ENCODE measurements around the gene NEK6. TPM values are rescaled to one million over a fixed set of nuclear protein-coding genes. Genes with fewer than 3 reads are reported as not detected.
A peak's percentile ranks its signal among the peaks of the same experiment; 100 is the strongest.

The NEK6 gene
- total RNA-seq, 1 experiment from 2014 or later = 28.4 TPM

DNA sequence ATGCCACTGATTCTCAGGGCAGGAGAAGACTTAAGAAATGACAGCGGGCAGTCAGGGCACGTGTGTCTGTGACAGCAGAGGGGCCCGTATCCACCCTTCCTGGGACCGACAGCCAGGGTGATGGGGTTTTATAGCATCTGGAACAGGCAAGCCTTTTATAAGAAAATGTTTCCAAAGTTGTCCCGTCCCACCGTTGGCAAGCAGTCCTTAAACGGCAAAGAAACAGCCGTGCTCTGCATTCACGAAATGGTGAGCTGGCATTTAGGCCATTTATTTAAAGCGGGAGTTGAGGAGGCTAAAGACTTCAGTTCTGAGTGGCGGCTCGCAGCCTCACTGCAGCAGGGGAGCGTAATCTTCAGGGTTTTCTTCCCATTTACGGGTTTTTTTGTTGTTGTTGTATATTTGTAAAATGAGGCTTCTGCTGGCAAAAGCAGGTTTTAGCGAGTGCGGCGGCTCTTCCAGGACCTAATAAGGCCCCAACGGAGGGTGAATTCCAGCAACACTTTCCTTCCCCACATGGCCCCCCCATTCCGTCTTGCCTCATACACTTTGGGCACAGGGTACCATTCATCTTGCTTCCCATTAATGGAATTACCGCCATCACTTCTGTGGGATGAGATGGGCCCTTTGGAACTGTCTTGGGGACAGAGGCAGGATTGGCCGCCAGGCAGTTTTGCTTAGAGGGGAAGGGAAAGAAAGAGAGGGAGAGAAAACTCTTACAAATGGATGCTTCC, 15.8 kb downstream of the NEK6 start:
- no peak overlapping the region for H3K4me3 ChIP-seq
- H3K27me3 ChIP-seq = no peaks in the 10 kb centered on the region
- no peaks in the 10 kb centered on the region for H3K4me1 ChIP-seq
- no peak for DNase-seq
- H3K27ac ChIP-seq = no peak overlapping the region
- peaks cover 7% of the 10 kb centered on the region for H3K36me3 ChIP-seq
- no peaks in the 10 kb centered on the region for H3K9me3 ChIP-seq (replicated peaks)

DNA sequence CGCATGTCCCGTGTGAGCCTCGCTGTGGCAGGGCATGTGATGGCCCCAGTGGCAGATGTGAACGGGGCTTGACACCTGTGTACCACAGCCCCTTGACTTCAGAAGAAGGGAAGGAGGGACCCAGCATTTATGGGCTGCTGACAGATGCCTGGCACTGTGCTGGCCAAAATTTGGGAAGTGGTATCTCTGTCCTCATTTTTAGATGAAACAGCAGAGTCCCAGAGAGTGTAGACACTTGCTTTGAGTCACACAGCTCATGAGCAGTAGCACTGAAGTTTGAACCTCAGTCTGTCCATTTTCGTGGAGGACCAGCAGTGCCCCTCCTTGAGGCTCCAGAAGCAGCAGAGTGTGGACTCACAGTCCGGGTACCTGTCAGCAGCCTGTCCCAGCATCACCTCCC, 16.5 kb downstream of the NEK6 start:
- H3K36me3 ChIP-seq = peaks cover 4% of the 10 kb centered on the region
- H3K27me3 ChIP-seq = no peaks in the 10 kb centered on the region
- no peaks in the 10 kb centered on the region for H3K4me1 ChIP-seq
- no peak for DNase-seq
- no peaks in the 10 kb centered on the region for H3K9me3 ChIP-seq (replicated peaks)
- H3K4me3 ChIP-seq = no peak overlapping the region
- H3K27ac ChIP-seq = no peak overlapping the region

DNA sequence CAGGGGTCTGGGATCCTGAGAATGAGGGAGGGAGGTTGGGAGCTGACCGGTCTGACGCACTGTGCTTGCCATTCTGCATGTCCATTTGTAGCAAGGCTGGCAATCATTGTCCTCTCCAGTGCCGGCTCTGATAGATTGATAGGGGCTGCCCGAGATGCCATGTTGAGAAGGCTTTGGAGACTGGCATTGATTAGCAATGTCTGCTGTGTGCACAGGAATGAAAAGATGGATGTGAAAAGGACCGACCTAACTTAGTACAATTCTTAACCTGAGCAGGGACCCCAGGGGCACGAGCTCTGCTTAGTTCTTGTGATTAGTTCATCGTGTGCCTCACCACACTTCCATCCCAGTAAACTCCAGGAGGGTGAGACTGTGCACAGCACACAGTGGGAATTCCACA, 17.0 kb downstream of the NEK6 start:
- Histone ChIP-seq H3K4me3 (no peak overlapping the region), H3K27ac (no peak overlapping the region), H3K9me3 (replicated peaks) (no peaks in the 10 kb centered on the region), H3K36me3 (peaks cover 4% of the 10 kb centered on the region), H3K4me1 (peaks cover 2% of the 10 kb centered on the region; the same call in 1 of the 2 replicates), H3K27me3 (no peaks in the 10 kb centered on the region)
- no peak for DNase-seq

DNA sequence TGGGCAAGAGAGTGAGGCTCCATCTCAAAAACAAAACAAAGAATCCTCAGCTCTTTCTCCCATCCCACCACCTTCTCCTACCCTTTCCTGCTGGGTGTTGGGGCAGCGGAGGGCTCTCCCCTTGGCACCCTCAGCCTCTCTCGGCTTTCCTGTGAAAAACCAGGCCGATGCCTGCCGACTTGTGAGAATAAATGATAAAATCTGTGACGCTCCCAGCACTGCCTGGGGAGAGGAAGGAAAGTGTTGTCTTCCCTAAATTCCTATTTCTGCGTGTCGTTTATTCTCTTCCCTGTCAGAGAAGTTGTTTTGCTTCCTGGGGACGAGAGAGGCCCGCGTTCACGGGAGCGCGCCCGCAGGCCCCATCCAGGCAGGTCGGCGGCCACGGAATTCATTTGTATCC, 19.7 kb downstream of the NEK6 start:
- Histone ChIP-seq H3K9me3 (replicated peaks) (no peaks in the 10 kb centered on the region), H3K36me3 (peaks cover 2% of the 10 kb centered on the region), H3K27ac (no peak overlapping the region), H3K4me3 (no peak overlapping the region), H3K4me1 (peaks cover 6% of the 10 kb centered on the region; the same call in 1 of the 2 replicates), H3K27me3 (no peaks in the 10 kb centered on the region)
- no peak for DNase-seq

DNA sequence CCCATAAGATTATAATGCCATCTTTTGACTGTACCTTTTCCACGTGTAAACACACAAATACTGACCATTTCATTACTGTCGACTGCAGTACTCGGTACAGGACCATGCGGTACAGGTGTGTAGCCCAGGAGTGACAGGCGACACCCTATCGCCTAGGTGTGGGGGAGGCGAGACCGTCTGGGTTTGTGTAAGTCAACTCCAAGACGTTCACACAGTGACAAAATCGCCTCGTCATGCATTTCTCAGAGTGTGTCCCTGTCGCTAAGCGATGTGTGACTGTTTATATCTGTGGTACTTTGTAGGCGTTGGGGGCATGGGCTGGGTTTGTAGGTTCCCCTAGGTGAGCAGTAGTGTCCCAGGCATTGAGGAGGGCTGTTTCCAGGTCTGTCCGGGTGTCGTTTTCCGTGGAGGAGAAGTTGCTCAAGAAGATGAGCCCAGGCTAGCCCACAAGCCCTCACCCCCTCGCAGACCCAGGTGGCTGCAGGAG, 20.3 kb downstream of the NEK6 start:
- peaks cover 6% of the 10 kb centered on the region; the same call in 1 of the 2 replicates for H3K4me1 ChIP-seq

DNA sequence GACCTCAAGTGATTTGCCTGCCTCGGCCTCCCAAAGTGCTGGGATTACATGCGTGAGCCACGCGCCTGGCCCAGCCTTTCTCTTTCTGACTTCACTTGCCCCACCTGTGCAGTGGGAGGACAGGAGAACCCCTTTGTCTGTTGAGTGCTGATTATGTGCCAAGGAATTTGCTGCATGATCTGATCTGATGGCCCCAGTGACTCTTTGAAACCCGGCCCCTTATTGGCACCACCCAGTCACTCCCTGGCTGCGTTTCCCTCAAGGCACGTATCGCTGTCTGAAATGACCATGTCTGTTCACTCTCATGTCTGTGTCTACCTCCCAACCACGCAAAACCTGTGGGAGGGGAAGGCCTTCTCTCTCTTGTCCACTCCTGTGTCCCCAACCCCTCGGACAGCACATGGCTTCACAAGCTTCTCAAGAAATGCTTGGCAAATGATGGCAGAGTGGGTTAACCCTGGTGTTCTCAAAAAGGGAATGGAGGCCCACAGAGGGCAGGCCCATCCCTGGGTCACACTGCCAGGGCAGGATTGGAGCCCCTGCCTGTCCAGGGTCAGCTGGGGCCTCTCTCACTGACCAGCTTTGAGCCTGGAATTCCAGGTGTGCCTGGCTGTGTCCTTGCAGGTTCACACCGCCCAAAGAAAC, 21.9 kb downstream of the NEK6 start:
- no peak overlapping the region for H3K27ac ChIP-seq
- no peak for DNase-seq
- H3K9me3 ChIP-seq (replicated peaks) = no peaks in the 10 kb centered on the region
- no peaks in the 10 kb centered on the region for H3K27me3 ChIP-seq
- no peak overlapping the region for H3K4me3 ChIP-seq
- peaks cover 16% of the 10 kb centered on the region; the same call in 1 of the 2 replicates for H3K4me1 ChIP-seq
- peaks cover 2% of the 10 kb centered on the region; the same call in 1 of the 2 replicates for H3K36me3 ChIP-seq

More for the DNA sequence above, 20.3 kb downstream of the NEK6 start:
- no peaks in the 10 kb centered on the region for H3K9me3 ChIP-seq (replicated peaks)
- no peak overlapping the region for H3K27ac ChIP-seq
- H3K27me3 ChIP-seq = no peaks in the 10 kb centered on the region
- DNase-seq = no peak
- no peak overlapping the region for H3K4me3 ChIP-seq
- H3K36me3 ChIP-seq = peaks cover 2% of the 10 kb centered on the region; the same call in 1 of the 2 replicates

DNA sequence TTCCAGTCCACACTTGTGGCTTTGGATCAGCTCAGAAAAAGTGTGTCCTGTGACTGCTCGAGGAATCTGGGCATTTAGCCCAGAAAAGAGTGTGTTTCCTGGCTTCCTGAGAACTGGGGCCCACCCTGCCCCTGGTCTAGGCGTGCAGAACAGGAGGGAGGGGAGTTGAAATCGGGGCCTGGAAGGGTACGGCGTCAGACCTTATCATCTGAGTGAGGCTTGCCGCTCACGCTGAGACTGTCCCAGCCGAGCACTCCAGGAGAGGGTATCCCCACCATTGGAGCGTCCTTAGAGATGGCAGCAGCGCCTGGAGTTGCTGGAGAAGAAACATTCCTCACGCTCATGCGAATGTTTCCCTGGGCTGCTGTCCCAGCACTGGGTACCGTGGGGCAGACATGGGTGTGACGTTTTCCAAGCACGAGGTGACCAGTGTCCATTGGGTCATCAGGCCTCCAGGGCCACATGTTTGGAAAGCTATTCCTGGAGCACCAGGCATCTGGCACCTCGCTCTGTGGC, 22.5 kb downstream of the NEK6 start:
- peaks cover 6% of the 10 kb centered on the region; the same call in 1 of the 2 replicates for H3K36me3 ChIP-seq
- H3K4me3 ChIP-seq = no peak overlapping the region
- DNase-seq = no peak
- H3K4me1 ChIP-seq = peaks cover 22% of the 10 kb centered on the region
- no peaks in the 10 kb centered on the region for H3K9me3 ChIP-seq (replicated peaks)
- no peak overlapping the region for H3K27ac ChIP-seq
- no peaks in the 10 kb centered on the region for H3K27me3 ChIP-seq

DNA sequence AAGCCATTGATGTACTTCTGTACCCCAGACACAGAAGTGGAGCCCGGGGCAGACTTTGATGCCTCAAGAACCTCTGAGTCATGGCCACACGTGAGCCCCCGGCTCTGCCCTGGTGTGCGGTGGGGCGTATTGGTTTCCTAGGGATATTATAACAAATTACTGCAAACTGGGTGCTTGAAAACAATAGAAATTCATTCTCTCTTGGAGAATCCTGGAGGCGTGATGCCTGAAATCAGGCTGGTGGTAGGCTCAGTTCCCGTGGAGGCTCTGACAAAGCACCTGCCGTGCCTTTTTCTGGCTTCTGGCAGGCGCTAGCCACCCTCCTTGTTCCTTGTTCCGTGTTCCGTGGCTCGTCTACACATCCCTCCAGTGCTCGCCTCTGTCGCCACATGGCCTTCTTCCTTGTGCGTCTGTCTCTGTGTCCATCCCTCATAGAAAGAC, 24.2 kb downstream of the NEK6 start:
- peaks cover 34% of the 10 kb centered on the region for H3K4me1 ChIP-seq
- H3K27me3 ChIP-seq = no peaks in the 10 kb centered on the region
- DNase-seq = no peak
- H3K36me3 ChIP-seq = peaks cover 8% of the 10 kb centered on the region
- no peak overlapping the region for H3K27ac ChIP-seq
- no peaks in the 10 kb centered on the region for H3K9me3 ChIP-seq (replicated peaks)
- H3K4me3 ChIP-seq = no peak overlapping the region

DNA sequence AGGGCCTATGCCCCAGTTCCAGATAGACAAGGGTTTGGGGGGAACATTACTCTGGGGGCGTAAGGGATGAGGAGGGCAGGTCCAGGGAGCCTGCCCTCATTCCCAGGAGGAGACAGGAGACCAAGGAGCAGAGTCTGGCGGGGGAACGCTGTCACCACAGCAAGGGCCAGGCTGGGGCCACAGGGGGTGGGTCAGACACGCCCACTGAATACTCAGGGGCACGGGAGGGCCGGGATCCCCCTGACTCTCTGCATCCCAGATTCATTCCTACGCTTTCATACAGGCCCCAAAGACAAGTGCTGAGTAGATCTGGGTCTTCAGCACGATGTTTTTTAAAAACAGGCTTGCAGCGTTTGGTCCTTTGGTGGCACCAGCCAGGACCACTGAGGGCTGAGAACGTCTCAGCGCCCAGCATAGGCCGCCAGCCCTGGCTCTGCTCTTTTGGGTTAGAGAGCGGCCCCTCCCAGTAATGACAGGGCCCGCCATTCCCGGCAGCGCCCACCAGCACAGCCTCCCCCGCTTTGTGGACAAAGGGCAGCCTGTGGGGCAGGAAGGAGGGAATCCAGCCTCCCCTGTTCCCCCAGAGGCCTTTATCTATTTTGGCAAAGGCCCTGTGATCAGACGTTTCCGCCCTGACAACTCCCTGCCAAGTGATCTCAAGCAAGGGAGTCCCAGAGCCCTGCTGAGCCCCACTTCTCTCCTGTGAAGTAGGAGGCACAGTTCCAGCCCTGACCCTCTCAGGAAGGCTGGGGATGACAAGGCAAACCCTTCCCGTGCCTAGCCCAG, 24.9 kb downstream of the NEK6 start:
- H3K4me3 ChIP-seq = no peak overlapping the region
- H3K27me3 ChIP-seq = no peaks in the 10 kb centered on the region
- no peak for DNase-seq
- no peaks in the 10 kb centered on the region for H3K9me3 ChIP-seq (replicated peaks)
- peaks cover 34% of the 10 kb centered on the region for H3K4me1 ChIP-seq
- no peak overlapping the region for H3K27ac ChIP-seq
- peaks cover 8% of the 10 kb centered on the region for H3K36me3 ChIP-seq

DNA sequence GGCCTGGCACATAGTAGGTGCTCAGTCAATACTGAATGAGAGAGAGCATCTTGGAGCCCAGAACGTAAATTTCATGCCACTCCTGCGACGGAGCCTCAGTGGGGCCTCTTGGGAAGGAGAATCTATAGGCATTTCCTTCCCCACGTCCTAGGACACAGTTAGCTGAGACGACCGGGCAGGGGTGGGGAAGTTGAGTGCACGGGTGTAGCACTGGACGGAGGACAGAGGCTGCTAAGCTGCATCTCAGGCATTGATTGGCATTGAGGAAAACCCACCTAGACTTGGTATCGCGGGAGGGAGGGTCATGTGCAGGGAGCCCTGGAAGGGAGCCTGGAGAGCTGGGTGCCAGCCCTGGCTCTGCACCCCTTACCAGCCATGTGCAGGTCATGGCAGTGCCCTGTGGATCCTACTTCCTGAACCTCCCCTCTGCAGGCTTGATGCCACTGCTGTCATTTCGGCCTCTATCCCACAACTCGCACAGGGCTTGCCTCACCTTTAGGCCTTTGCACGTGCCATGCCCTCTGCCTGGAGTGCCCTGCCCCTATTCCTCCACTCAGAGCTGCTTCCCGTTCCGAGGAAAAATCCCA, 25.6 kb downstream of the NEK6 start:
- DNase-seq = no peak
- no peak overlapping the region for H3K27ac ChIP-seq
- no peaks in the 10 kb centered on the region for H3K27me3 ChIP-seq
- H3K36me3 ChIP-seq = peaks cover 8% of the 10 kb centered on the region
- peaks cover 34% of the 10 kb centered on the region for H3K4me1 ChIP-seq
- no peaks in the 10 kb centered on the region for H3K9me3 ChIP-seq (replicated peaks)
- H3K4me3 ChIP-seq = no peak overlapping the region

DNA sequence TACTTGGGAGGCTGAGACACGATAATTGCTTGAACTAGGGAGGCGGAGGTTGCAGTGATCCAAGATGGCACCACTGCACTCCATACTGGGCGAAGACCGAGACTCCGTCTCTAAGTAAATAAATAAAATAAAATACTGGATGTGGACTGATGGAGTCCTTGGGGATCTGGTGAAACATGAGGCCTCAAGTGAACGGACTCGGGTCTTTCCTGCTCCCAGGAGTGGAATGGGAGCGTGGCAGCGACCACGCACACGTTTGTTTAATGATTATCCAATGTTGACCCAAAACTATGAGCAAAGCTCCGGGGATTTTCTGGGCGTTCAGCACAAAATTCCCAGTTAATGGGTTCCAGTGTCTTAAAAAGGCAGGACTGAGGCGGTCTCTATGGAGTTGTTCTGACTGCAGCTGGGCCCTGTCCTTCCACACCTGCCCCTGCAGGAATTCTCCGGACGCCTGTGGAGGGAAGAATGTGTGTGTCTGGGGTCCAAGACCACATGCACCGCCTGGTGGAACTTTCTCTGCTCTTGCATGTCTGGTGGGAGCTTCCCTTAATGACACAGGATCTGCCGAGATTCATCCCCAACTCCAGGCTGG, 26.6 kb downstream of the NEK6 start:
- peak overlapping the region; percentile 57; the same call in 1 of the 2 replicates for H3K27ac ChIP-seq
- no peaks in the 10 kb centered on the region for H3K9me3 ChIP-seq (replicated peaks)
- no peaks in the 10 kb centered on the region for H3K27me3 ChIP-seq
- H3K36me3 ChIP-seq = peaks cover 8% of the 10 kb centered on the region
- DNase-seq = peak; percentile 53 to 65
- no peak overlapping the region for H3K4me3 ChIP-seq
- H3K4me1 ChIP-seq = peaks cover 34% of the 10 kb centered on the region

DNA sequence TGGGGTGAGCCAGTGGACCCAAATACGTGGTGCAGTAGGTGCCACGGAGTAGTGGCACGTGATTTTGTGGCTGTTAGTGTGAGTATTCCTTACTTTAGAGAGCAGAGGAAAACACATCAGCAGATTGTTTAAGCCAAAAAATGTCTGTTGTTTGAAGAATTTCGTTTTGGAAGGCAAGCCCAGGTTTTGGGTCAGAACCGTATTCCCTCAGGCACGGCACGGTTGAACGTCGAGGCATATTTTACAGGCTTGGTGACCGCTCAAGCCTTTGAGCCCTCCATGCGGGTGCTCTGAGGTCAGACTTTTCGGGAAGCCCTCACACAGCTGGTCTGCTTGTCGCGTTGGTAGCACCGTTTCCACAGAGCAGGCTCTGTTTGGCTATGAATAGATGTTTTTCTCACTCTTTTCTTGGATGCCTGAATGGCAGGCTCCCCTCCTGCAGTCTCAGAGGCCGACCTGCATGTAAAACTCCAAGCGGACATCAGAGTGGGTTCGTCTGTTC, 27.2 kb downstream of the NEK6 start:
- Histone ChIP-seq H3K27ac (peak overlapping the region; percentile 57), H3K36me3 (peaks cover 13% of the 10 kb centered on the region), H3K9me3 (replicated peaks) (no peaks in the 10 kb centered on the region), H3K4me1 (peaks cover 29% of the 10 kb centered on the region), H3K27me3 (no peaks in the 10 kb centered on the region), H3K4me3 (no peak overlapping the region)
- DNase-seq = peak in 1 of 2 experiments; percentile 26

DNA sequence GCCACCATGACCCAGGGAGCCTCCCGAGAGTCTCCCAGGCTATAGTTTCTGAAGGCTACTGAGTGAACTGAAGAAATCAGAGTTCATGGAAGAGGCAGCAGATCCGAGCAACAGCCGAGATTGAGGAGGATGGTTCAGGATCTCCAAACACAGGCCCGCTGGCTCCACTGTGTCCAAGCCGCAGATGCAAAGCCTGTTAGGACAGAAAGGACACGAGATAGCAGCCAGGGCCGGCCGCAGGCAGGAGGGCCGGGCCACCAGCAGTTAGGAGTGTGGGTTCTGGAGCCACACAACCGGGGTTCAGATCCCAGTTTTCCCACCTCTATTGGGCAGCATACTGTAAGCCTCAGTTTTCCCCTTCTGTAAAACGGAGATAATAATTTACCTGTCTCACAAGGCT, 27.7 kb downstream of the NEK6 start:
- Histone ChIP-seq H3K36me3 (peaks cover 13% of the 10 kb centered on the region), H3K4me3 (no peak overlapping the region), H3K27me3 (no peaks in the 10 kb centered on the region), H3K4me1 (peaks cover 28% of the 10 kb centered on the region), H3K27ac (peak overlapping the region; percentile 57), H3K9me3 (replicated peaks) (no peaks in the 10 kb centered on the region)
- DNase-seq = no peak

DNA sequence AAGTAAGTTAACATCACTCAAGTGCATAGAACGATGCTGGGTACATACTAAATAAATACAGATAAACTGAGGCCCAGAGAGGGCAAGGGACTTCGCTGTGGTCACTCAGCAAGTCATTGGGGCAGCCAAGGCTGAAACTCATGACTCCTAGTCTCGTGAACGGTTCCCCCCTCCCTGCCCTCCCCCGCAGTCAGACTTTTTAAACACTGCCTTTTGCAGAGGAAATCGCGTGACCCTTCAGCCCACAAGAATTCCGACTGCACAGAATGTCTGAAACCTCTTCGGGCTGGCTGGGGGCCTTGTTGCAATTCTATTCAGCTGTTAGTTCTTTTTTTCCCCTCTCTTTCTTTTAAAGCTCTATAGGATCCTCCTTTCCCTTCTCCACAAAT, 28.1 kb downstream of the NEK6 start:
- peak; percentile 59 to 72 for DNase-seq
- peaks cover 28% of the 10 kb centered on the region for H3K4me1 ChIP-seq
- no peak overlapping the region for H3K4me3 ChIP-seq
- H3K27ac ChIP-seq = peak overlapping the region; percentile 57
- H3K27me3 ChIP-seq = no peaks in the 10 kb centered on the region
- H3K9me3 ChIP-seq (replicated peaks) = no peaks in the 10 kb centered on the region
- peaks cover 13% of the 10 kb centered on the region for H3K36me3 ChIP-seq
